KOPT-K1 (cell line): ENCODE results near the gene CAP2.

Experiments used
- H3K27ac ChIP-seq: fragments of 200-600 bp; sonication (generic); 2 replicates; pipeline ENCODE4 v1.5.1; 2016; ENCODE audit warnings: antibody characterized with exemption, mild to moderate bottlenecking, low read depth, low read length; ENCODE audit not compliant: poor library complexity, severe bottlenecking
- H3K36me3 ChIP-seq: fragments of 200-600 bp; sonication (generic); 2 replicates; pipeline ENCODE4 v1.5.1; 2017; ENCODE audit warnings: antibody characterized with exemption, mild to moderate bottlenecking, low read length, moderate library complexity; ENCODE audit not compliant: insufficient read depth
- H3K9me3 ChIP-seq: fragments of 200-600 bp; sonication (generic); 2 replicates; pipeline ENCODE4 v1.5.1; 2017; ENCODE audit warnings: antibody characterized with exemption, low read length, mild to moderate bottlenecking; ENCODE audit not compliant: insufficient read depth, poor library complexity, severe bottlenecking

The CAP2 gene

GRCh38 chr6:17485946-17486345 is 92.6 kb downstream of the CAP2 start:
- H3K9me3 ChIP-seq: no peaks in the 10 kb centered on the region
- H3K36me3 ChIP-seq: no peaks in the 10 kb centered on the region
- no peak overlapping the region for H3K27ac ChIP-seq

GRCh38 chr6:17486680-17487079 is 93.3 kb downstream of the CAP2 start:
- no peaks in the 10 kb centered on the region for H3K36me3 ChIP-seq
- no peaks in the 10 kb centered on the region for H3K9me3 ChIP-seq
- H3K27ac ChIP-seq: no peak overlapping the region

- Histone ChIP-seq H3K36me3 (no peaks in the 10 kb centered on the region), H3K9me3 (no peaks in the 10 kb centered on the region), H3K27ac (no peak overlapping the region)
These were observed 97.3 kb downstream of the CAP2 start for GRCh38 chr6:17490724-17491123.

DNA sequence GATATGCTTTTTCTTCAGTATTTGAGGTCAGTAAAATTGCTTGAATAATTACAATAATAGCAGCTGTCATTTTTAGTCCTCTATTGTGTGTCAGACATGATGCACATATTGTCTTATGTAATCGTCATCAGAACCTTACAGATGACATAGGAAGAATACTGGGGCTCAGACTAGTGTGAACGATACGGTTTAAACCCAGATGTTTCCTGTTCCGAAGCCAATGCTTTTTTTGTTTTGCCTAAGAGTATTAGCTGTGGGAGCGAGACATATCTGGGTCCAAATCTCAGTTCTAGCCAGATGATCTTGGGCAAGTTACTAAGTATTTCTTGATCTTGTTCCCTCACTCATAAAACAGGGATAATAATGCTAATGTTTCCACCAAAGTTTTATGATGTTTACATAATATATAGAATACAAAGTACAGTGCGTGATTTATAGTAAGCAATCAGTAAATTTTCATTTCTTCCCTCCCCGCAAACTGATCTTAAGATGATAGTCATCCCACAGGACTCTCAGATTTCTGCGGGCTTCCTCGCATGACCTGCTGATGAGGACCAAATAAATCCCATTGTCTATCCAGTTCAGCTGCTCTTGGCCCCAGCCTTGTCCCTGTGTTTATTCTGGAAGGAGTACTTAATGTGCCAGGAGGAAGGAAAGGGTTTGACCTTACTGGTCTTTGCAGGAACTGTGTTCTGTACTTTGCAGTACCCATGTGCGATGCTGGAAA is 98.2 kb downstream of the CAP2 start:
- Histone ChIP-seq H3K27ac (no peak overlapping the region), H3K9me3 (no peaks in the 10 kb centered on the region), H3K36me3 (no peaks in the 10 kb centered on the region)

GRCh38 chr6:17492350-17492749 is 99.0 kb downstream of the CAP2 start:
- no peaks in the 10 kb centered on the region for H3K9me3 ChIP-seq
- no peak overlapping the region for H3K27ac ChIP-seq
- H3K36me3 ChIP-seq: no peaks in the 10 kb centered on the region

DNA sequence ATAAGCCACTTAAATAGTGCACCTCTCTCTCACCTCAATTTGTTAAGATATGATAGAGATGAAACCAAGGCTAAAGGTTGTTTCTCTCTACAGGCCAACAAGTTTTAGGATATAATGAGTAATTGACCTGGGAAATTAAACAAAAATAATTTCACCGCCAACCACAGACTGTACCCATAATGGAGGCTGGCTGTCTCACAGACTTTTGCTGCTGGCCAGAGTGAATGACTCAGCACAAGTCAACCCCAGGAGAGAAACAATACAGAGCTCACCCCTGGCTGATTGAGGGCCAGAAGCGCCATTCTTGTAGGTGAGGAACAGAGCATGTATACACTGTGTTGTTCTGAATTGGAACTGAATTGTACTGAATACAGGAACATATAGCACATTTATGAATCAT is 99.9 kb downstream of the CAP2 start:
- H3K36me3 ChIP-seq: no peaks in the 10 kb centered on the region
- no peaks in the 10 kb centered on the region for H3K9me3 ChIP-seq
- no peak overlapping the region for H3K27ac ChIP-seq

DNA sequence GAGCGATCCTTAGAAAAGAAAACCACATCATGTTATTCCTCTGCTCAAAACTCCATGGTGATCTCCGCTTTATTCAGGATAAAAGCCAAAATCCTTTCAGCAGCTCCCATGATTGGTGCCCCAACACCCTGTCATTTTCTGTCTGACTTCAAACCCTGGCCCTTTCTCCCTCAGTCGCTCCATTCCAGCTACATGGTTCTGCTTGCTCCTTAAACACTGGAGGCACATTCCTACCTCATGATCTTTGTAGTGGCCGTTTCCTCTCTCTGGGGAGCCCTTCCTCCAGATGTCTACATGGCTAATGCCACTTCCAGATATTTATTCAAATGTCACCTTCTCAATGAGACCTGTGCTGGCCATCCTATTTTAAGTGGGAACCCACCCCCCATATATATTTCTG is 100.8 kb downstream of the CAP2 start:
- no peaks in the 10 kb centered on the region for H3K36me3 ChIP-seq
- H3K9me3 ChIP-seq: no peaks in the 10 kb centered on the region
- no peak overlapping the region for H3K27ac ChIP-seq

- Histone ChIP-seq H3K9me3 (no peaks in the 10 kb centered on the region), H3K36me3 (no peaks in the 10 kb centered on the region), H3K27ac (no peak overlapping the region)
These were observed 101.5 kb downstream of the CAP2 start for GRCh38 chr6:17494919-17495318.

DNA sequence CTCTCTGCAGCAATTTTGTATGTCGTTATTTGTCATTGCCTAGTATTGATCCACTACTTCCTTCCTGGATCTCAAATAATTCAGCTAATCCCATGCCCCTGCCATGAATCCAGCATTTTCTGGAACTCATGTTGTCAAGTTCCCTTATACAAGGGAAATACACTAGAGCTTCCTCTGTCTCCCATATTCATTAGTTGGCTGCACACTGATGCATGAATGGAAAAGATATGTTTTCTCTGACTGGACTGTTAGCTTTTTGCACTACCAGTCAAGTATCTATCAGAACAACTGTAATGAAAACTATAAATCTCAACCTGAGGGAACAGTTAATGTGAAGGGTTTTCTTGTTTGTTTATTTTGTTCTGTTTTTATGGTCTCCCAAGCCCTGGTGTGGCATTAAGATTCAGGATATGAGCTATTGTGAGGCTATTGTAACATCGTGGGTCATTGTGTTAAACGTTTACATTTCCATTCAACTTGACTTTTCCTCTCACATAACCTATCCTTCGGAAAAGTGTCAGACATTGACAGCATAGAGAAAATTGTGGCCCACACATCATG is 104.2 kb downstream of the CAP2 start:
- Histone ChIP-seq H3K9me3 (no peaks in the 10 kb centered on the region), H3K36me3 (no peaks in the 10 kb centered on the region), H3K27ac (no peak overlapping the region)

DNA sequence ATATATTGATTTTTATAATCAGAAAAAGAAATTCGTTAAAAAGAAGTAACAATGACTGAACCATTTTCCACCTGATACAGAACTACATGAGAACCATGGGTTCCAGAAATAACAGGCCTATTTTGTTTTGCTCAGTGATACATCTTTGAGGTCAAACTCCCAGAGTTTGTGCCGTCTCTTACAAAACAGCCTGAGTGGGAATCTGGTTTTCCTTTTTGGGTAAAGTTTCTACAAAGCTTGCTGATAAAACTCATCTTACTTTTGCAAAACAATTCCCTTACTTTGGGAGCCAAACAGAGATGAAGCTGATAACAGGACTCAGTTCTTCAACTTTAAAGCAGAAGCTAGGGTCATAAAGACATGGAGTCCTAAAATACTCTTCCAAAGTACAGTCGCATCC is 108.0 kb downstream of the CAP2 start:
- no peaks in the 10 kb centered on the region for H3K9me3 ChIP-seq
- no peaks in the 10 kb centered on the region for H3K36me3 ChIP-seq
- H3K27ac ChIP-seq: no peak overlapping the region

GRCh38 chr6:17501982-17502704 is 108.7 kb downstream of the CAP2 start:
- Histone ChIP-seq H3K27ac (no peak overlapping the region), H3K36me3 (no peaks in the 10 kb centered on the region), H3K9me3 (no peaks in the 10 kb centered on the region)

DNA sequence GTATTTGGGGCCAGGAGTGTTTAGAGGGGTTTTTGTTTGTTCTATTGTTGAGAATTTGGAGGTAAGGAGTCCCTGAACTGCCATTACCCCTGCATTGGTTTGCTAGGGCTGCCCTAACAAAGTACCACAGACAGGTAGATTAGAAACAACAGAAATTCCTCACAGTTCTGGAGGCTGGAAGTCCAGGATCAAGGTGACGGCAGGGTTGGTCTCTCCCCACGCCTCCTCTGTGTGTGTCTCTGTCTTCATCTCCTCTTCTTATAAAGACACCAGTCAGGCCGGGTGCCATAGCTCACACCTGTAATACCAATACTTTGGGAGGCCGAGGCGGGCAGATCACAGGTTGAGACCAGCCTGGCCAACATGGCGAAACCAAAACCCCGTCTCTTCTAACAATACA is 109.7 kb downstream of the CAP2 start:
- Histone ChIP-seq H3K27ac (no peak overlapping the region), H3K9me3 (no peaks in the 10 kb centered on the region), H3K36me3 (no peaks in the 10 kb centered on the region)

DNA sequence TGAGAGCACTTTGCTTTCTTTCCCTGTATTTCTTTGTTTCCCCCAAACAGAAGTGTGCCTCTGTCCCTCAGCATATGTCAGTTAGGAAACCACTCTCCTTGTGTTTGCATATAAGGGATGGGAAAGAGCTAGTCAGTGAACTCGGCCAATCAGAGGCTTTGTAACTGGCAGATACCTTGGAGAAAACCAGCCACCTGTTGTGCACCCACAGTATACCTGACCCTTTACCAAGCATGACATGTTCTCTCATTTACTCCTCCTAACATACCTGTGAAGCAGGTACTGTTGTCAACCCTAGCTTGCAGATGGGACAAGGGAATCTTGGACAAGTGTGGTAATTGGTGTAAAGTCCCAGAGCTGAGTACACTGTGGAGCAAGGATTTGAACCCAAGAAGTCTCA is 110.6 kb downstream of the CAP2 start:
- Histone ChIP-seq H3K36me3 (no peaks in the 10 kb centered on the region), H3K27ac (no peak overlapping the region), H3K9me3 (no peaks in the 10 kb centered on the region)

DNA sequence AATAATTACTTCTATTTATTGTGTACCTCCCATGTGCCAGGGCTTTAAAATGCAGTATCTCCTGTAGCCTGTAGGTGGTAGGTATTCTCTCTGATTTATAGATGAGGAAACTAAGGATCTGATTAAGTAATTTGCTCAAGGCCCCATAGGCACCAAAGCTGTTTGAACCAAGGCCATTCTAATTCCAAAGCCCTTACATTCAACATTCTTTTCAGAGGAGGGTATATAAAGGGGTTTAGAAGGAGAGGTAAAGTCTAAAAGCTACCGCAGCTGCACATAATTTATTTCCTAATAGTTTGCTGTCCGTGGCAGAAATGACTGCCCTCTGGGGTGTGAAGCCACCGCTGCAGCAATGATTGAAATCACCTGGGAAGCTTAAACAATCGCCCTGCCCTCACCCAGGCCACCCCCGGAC is 111.7 kb downstream of the CAP2 start:
- no peaks in the 10 kb centered on the region for H3K36me3 ChIP-seq
- no peak overlapping the region for H3K27ac ChIP-seq
- no peaks in the 10 kb centered on the region for H3K9me3 ChIP-seq

DNA sequence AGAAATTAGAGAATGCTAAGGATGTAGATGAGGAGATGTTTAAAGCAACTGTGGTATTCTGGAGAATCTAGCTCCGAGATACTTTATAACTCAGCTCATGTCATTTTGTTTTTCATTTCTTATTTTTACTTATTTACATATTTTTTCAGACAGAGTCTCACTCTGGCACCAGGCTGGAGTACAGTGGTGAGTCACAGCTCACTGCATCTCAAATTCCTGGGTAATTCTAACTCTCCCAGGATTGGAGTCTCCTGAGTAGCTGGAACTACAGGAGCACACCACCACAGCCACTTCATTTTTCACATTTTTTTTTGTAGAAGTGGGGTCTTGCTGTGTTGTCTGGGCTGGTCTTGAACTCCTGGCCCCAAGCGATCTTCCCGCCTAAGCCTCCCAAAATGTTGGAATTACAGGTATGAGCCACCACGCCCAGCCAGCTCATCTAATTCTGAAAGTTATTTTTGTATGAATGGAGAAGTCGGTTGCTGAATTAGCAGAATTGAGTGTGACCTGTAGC is 112.4 kb downstream of the CAP2 start:
- no peak overlapping the region for H3K27ac ChIP-seq
- H3K9me3 ChIP-seq: no peaks in the 10 kb centered on the region
- H3K36me3 ChIP-seq: no peaks in the 10 kb centered on the region
